Measurements from ENCODE around the gene NCOA3. TPM values are rescaled to one million over a fixed set of nuclear protein-coding genes. Genes with fewer than 3 reads are reported as not detected.

The NCOA3 gene
- total RNA-seq, 1 experiment from 2014 or later, result 23.3 TPM

DNA sequence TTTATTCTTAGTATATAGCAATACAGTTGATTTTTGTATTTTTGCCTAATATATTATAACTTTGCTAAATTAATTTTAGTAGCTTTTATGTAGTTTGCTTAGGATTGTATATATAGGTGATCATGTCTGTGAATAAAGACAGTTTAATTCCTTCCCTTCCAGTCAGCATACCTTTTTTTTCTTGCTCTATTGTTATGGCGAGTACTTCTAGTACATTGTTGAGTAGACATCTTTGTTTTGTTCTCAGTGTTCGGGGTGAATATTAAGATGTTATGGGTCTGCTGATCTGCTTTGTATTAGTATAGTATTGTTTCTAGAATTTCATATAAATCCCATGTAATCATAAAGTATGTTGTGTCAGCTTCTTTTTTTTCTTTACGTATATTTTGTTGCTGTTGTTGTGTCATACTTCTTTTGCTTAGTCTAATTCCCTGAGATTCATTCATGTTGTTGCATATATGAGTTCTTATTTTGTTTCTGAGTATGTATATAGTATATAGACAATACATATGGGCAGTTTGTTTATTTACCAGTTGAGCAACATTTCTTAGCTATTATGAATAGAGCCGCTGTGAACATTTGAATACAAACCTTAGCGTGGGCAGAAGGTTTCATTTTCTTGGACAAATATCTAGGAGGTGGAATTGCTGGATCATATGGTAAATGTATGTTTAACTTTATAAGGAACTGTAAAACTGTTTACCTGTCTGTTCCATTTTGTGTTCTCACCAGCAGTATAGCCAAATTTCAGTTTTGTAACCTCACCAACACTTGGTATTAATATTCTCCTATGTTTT lies 25.5 kb downstream of the NCOA3 start:
- H3K27ac Mint-ChIP-seq, result no peak overlapping the region
- Histone ChIP-seq H3K27ac (ENCODE audit: insufficient read length, low read depth, low read length) (no peak overlapping the region), H2BK12ac (ENCODE audit: insufficient read length, low read depth, low read length) (no peak overlapping the region), H2AFZ (ENCODE audit: low read length) (no peak overlapping the region), H3K9me3 (ENCODE audit: control insufficient read depth, low read depth, low read length) (no peaks in the 10 kb centered on the region), H4K91ac (ENCODE audit: insufficient read length, low read depth, low read length) (no peak overlapping the region), H3K4ac (ENCODE audit: low read depth, low read length) (no peak overlapping the region), H3K18ac (ENCODE audit: insufficient read length, low read depth, low read length) (no peak overlapping the region), H4K8ac (replicated peaks; ENCODE audit: insufficient read length, low read depth, low read length) (no peak overlapping the region), H2BK15ac (ENCODE audit: low read depth, low read length) (no peak overlapping the region), H3K79me1 (ENCODE audit: insufficient read depth, low read depth, low read length, poor library complexity, severe bottlenecking) (peaks cover 4% of the 10 kb centered on the region), H3K23ac (ENCODE audit: insufficient read length, low read depth, low read length) (no peak overlapping the region), H3K9ac (ENCODE audit: extremely low read depth, insufficient read length, low read length) (no peak overlapping the region), H3K27me3 (ENCODE audit: insufficient read depth, low read length) (no peaks in the 10 kb centered on the region), H3T11ph (ENCODE audit: low read length) (no peak overlapping the region), H4K20me1 (ENCODE audit: control insufficient read depth, insufficient read depth, insufficient read length) (no peaks in the 10 kb centered on the region), H2BK120ac (ENCODE audit: low read depth, low read length, poor library complexity, severe bottlenecking) (no peak overlapping the region), H3K14ac (ENCODE audit: insufficient read depth, low read length) (no peak overlapping the region), H3K4me2 (ENCODE audit: insufficient read depth, insufficient read length, low read length) (no peak overlapping the region), H2BK20ac (ENCODE audit: low read depth, low read length, poor library complexity, severe bottlenecking) (no peak overlapping the region), H3K79me2 (ENCODE audit: insufficient read depth, low read length) (peaks cover 6% of the 10 kb centered on the region; the same call in 1 of the 2 replicates), H3K4me1 (ENCODE audit: insufficient read depth, low read length) (no peaks in the 10 kb centered on the region), H4K5ac (ENCODE audit: insufficient read length, low read depth, low read length) (no peak overlapping the region), H3K23me2 (ENCODE audit: insufficient read length, low read depth, low read length, poor library complexity, severe bottlenecking) (no peaks in the 10 kb centered on the region), H2BK5ac (ENCODE audit: insufficient read length, low read length) (no peak overlapping the region), H2AK5ac (ENCODE audit: insufficient read length, low read length) (no peak overlapping the region), H3K56ac (ENCODE audit: insufficient read length, low read depth, low read length) (no peak overlapping the region)
- DNase-seq, result no peak
- WGBS (ENCODE audit: extremely low coverage, insufficient read length, low lambda C conversion rate), result no CpG with 5 or more reads among the region's 5 CpGs
- H3K4me1 Mint-ChIP-seq, result peaks cover 7 to 10% of the 10 kb centered on the region in 2 experiments; a peak in 3 of 4 replicates
- peaks cover 25 to 30% of the 10 kb centered on the region in 2 experiments for H3K9me3 Mint-ChIP-seq
- H3K4me3 Mint-ChIP-seq, result no peak overlapping the region
- TF ChIP-seq, protein P1, sequence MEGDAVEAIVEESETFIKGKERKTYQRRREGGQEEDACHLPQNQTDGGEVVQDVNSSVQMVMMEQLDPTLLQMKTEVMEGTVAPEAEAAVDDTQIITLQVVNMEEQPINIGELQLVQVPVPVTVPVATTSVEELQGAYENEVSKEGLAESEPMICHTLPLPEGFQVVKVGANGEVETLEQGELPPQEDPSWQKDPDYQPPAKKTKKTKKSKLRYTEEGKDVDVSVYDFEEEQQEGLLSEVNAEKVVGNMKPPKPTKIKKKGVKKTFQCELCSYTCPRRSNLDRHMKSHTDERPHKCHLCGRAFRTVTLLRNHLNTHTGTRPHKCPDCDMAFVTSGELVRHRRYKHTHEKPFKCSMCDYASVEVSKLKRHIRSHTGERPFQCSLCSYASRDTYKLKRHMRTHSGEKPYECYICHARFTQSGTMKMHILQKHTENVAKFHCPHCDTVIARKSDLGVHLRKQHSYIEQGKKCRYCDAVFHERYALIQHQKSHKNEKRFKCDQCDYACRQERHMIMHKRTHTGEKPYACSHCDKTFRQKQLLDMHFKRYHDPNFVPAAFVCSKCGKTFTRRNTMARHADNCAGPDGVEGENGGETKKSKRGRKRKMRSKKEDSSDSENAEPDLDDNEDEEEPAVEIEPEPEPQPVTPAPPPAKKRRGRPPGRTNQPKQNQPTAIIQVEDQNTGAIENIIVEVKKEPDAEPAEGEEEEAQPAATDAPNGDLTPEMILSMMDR (conservative IDR thresholded peaks at IDR 0.05), result no peak
- H3K36me3 Mint-ChIP-seq (ENCODE audit: insufficient read depth in 1 of 3, low read depth in 3 of 3), result peaks cover 24 to 34% (median 25%) of the 10 kb centered on the region in 3 experiments
- no peaks in the 10 kb centered on the region for H3K27me3 Mint-ChIP-seq (ENCODE audit: low read depth)

Data from H9 (cell line).